H9 (cell line): Measurements from ENCODE around the gene CBLB. TPM values are rescaled to one million over a fixed set of nuclear protein-coding genes. Genes with fewer than 3 reads are reported as not detected.

Experiments used
- DNase-seq: peaks from one replicate; pipeline ENCODE4 v3.0.0-alpha.2; 2017
- H2AFZ ChIP-seq: one replicate; pipeline ENCODE4 v1.6.1; 2013; ENCODE audit warnings: mild to moderate bottlenecking, low read length, control low read depth, moderate library complexity
- H2AK5ac ChIP-seq: 2 replicates; pipeline ENCODE4 v1.6.1; 2013; ENCODE audit warnings: low read length, control low read depth, mixed read lengths; ENCODE audit not compliant: insufficient read length
- H2BK120ac ChIP-seq: one replicate; pipeline ENCODE4 v1.6.1; 2013; ENCODE audit warnings: low read depth, mild to moderate bottlenecking, low read length, control low read depth, inconsistent platforms; ENCODE audit not compliant: poor library complexity, severe bottlenecking
- H2BK12ac ChIP-seq: 2 replicates; pipeline ENCODE4 v1.6.1; 2013; ENCODE audit warnings: low read length, control low read depth, mixed read lengths, low read depth; ENCODE audit not compliant: insufficient read length
- H2BK15ac ChIP-seq: 2 replicates; pipeline ENCODE4 v1.6.1; 2013; ENCODE audit warnings: low read depth, low read length, control low read depth
- H2BK20ac ChIP-seq: one replicate; pipeline ENCODE4 v1.6.1; 2013; ENCODE audit warnings: low read depth, mild to moderate bottlenecking, low read length, control low read depth, inconsistent platforms; ENCODE audit not compliant: poor library complexity, severe bottlenecking
- H2BK5ac ChIP-seq: 2 replicates; pipeline ENCODE4 v1.6.1; 2013; ENCODE audit warnings: low read length, control low read depth, mixed read lengths; ENCODE audit not compliant: insufficient read length
- H3K14ac ChIP-seq: 2 replicates; pipeline ENCODE4 v1.6.1; 2013; ENCODE audit warnings: low read length, control low read depth; ENCODE audit not compliant: insufficient read depth
- H3K18ac ChIP-seq: 2 replicates; pipeline ENCODE4 v1.6.1; 2013; ENCODE audit warnings: low read depth, mild to moderate bottlenecking, mixed read lengths, low read length, control low read depth; ENCODE audit not compliant: insufficient read length
- H3K23ac ChIP-seq: 2 replicates; pipeline ENCODE4 v1.6.1; 2013; ENCODE audit warnings: low read length, control low read depth, mixed read lengths, low read depth; ENCODE audit not compliant: insufficient read length
- H3K23me2 ChIP-seq: 2 replicates; pipeline ENCODE4 v1.6.1; 2013; ENCODE audit warnings: low read depth, mild to moderate bottlenecking, mixed read lengths, low read length, control low read depth; ENCODE audit not compliant: insufficient read length, poor library complexity, severe bottlenecking
- H3K27ac ChIP-seq: 2 replicates; pipeline ENCODE4 v1.5.1; 2013; ENCODE audit warnings: low read length, control low read depth, mixed read lengths, low read depth; ENCODE audit not compliant: insufficient read length
- H3K27me3 ChIP-seq: 2 replicates; pipeline ENCODE4 v1.6.1; 2013; ENCODE audit warnings: low read length, control low read depth, inconsistent platforms; ENCODE audit not compliant: insufficient read depth
- H3K4ac ChIP-seq: 2 replicates; pipeline ENCODE4 v1.6.1; 2013; ENCODE audit warnings: low read depth, mild to moderate bottlenecking, control low read depth, inconsistent platforms, low read length, moderate library complexity
- H3K4me1 ChIP-seq: 2 replicates; pipeline ENCODE4 v1.6.1; 2013; ENCODE audit warnings: low read length, control low read depth, inconsistent platforms; ENCODE audit not compliant: insufficient read depth
- H3K4me2 ChIP-seq: 2 replicates; pipeline ENCODE4 v1.6.1; 2013; ENCODE audit warnings: low read length, control low read depth, mixed read lengths; ENCODE audit not compliant: insufficient read length, insufficient read depth
- H3K56ac ChIP-seq: 2 replicates; pipeline ENCODE4 v1.6.1; 2013; ENCODE audit warnings: low read depth, mild to moderate bottlenecking, mixed read lengths, low read length, control low read depth; ENCODE audit not compliant: insufficient read length
- H3K79me1 ChIP-seq: 2 replicates; pipeline ENCODE4 v1.6.1; 2013; ENCODE audit warnings: low read depth, mild to moderate bottlenecking, moderate library complexity, low read length, control low read depth, inconsistent platforms; ENCODE audit not compliant: insufficient read depth, poor library complexity, severe bottlenecking
- H3K79me2 ChIP-seq: 2 replicates; pipeline ENCODE4 v1.6.1; 2013; ENCODE audit warnings: low read length, control low read depth, inconsistent platforms; ENCODE audit not compliant: insufficient read depth
- H3K9ac ChIP-seq: 2 replicates; pipeline ENCODE4 v1.6.1; 2013; ENCODE audit warnings: low read length, control low read depth, mixed read lengths; ENCODE audit not compliant: insufficient read length; ENCODE audit errors: extremely low read depth
- H3K9me3 ChIP-seq: one replicate; pipeline ENCODE4 v1.6.1; 2013; ENCODE audit warnings: low read depth, low read length, inconsistent platforms; ENCODE audit not compliant: control insufficient read depth
- H3T11ph ChIP-seq: one replicate; pipeline ENCODE4 v1.6.1; 2013; ENCODE audit warnings: mild to moderate bottlenecking, low read length, control low read depth, inconsistent platforms
- H4K20me1 ChIP-seq: one replicate; pipeline ENCODE4 v1.6.1; 2013; ENCODE audit not compliant: control insufficient read depth, insufficient read length, insufficient read depth
- H4K5ac ChIP-seq: 2 replicates; pipeline ENCODE4 v1.6.1; 2013; ENCODE audit warnings: low read depth, mild to moderate bottlenecking, mixed read lengths, low read length, control low read depth; ENCODE audit not compliant: insufficient read length
- H4K8ac ChIP-seq: replicated peaks from 2 replicates; pipeline ENCODE4 v1.6.1; 2013; ENCODE audit warnings: low read length, control low read depth, mixed read lengths, low read depth; ENCODE audit not compliant: insufficient read length
- H4K91ac ChIP-seq: 2 replicates; pipeline ENCODE4 v1.6.1; 2013; ENCODE audit warnings: low read depth, mild to moderate bottlenecking, moderate library complexity, mixed read lengths, low read length, control low read depth; ENCODE audit not compliant: insufficient read length
- H3K27ac Mint-ChIP-seq, 3 experiments: 2 replicates in 2 of 3; 3 replicates in 1 of 3; pipeline ENCODE4 v1.8.0; 2020 to 2021; ENCODE audit warnings: mixed read lengths in 3 of 3, mild to moderate bottlenecking in 1 of 3, moderate library complexity in 1 of 3
- H3K27me3 Mint-ChIP-seq: 2 replicates; pipeline ENCODE4 v1.8.0; 2021; ENCODE audit warnings: low read depth, mild to moderate bottlenecking, moderate library complexity, mixed read lengths
- H3K36me3 Mint-ChIP-seq, 3 experiments: 2 replicates in 2 of 3; 3 replicates in 1 of 3; pipeline ENCODE4 v1.8.0; 2020 to 2021; ENCODE audit warnings: low read depth in 3 of 3, mixed read lengths in 3 of 3; ENCODE audit not compliant: insufficient read depth in 1 of 3
- H3K4me1 Mint-ChIP-seq, 2 experiments: 2 replicates each; pipeline ENCODE4 v1.8.0; 2020; ENCODE audit warnings: mixed read lengths in 2 of 2
- H3K4me3 Mint-ChIP-seq, 2 experiments: 2 replicates in 1 of 2; 3 replicates in 1 of 2; pipeline ENCODE4 v1.8.0; 2020 to 2021; ENCODE audit warnings: mild to moderate bottlenecking in 2 of 2, mixed read lengths in 2 of 2, moderate library complexity in 1 of 2
- H3K9me3 Mint-ChIP-seq, 2 experiments: 2 replicates in 1 of 2; 3 replicates in 1 of 2; pipeline ENCODE4 v1.8.0; 2020; ENCODE audit warnings: mild to moderate bottlenecking in 2 of 2, mixed read lengths in 2 of 2, moderate library complexity in 1 of 2
- CTCF ChIP-seq: fragments of 200-600 bp; sonication (generic); conservative IDR thresholded peaks from 3 replicates; pipeline ENCODE4 v1.8.0; 2021; ENCODE audit warnings: antibody characterized with exemption, mild to moderate bottlenecking
- WGBS: extraction: QIAGEN DNeasy Blood & Tissue Kit; methylation state at CpG from one replicate; pipeline ENCODE4 v1.1.7; 2013; ENCODE audit warnings: missing lambda C conversion rate, low lambda C conversion rate, mixed read lengths; ENCODE audit not compliant: insufficient read length; ENCODE audit errors: extremely low coverage; 5-methylcytosine and 5-hydroxymethylcytosine counted together
- total RNA-seq: library from RNA; stranded (reverse); gene quantifications from 2 replicates; pipeline ENCODE4 v1.2.1, GENCODE V29; 2021

CBLB gene
- total RNA-seq, 1 experiment from 2014 or later = 25.7 TPM

GRCh38 chr3:105722943-105723556 is 145.8 kb downstream of the CBLB start:
- no peak overlapping the region for H3K14ac ChIP-seq
- H2BK20ac ChIP-seq = no peak overlapping the region
- H2BK15ac ChIP-seq = no peak overlapping the region
- H2BK12ac ChIP-seq = no peak overlapping the region
- no peaks in the 10 kb centered on the region for H3K4me1 ChIP-seq
- DNase-seq = no peak
- Mint-ChIP-seq H3K9me3 (peaks cover 11% of the 10 kb centered on the region in 2 experiments; a peak in 4 of 5 replicates), H3K4me3 (no peak overlapping the region), H3K27me3 (no peaks in the 10 kb centered on the region), H3K36me3 (peaks cover 14 to 29% (median 28%) of the 10 kb centered on the region in 3 experiments), H3K4me1 (no peaks in the 10 kb centered on the region), H3K27ac (no peak overlapping the region)
- no peaks in the 10 kb centered on the region for H3K9me3 ChIP-seq
- H2AK5ac ChIP-seq = no peak overlapping the region
- no peak overlapping the region for H2BK120ac ChIP-seq
- H3K4me2 ChIP-seq = no peak overlapping the region
- H3K79me1 ChIP-seq = no peaks in the 10 kb centered on the region
- no peak overlapping the region for H3K27ac ChIP-seq
- no peak overlapping the region for H3K23ac ChIP-seq
- H3K56ac ChIP-seq = no peak overlapping the region
- TF ChIP-seq CTCF = no peak
- no peaks in the 10 kb centered on the region for H3K27me3 ChIP-seq
- H3K79me2 ChIP-seq = no peaks in the 10 kb centered on the region
- H3T11ph ChIP-seq = no peak overlapping the region
- no peak overlapping the region for H3K18ac ChIP-seq
- H4K20me1 ChIP-seq = no peaks in the 10 kb centered on the region
- no CpG with 5 or more reads among the region's 3 CpGs for WGBS
- H4K8ac ChIP-seq = no peak overlapping the region
- H4K91ac ChIP-seq = no peak overlapping the region
- no peak overlapping the region for H4K5ac ChIP-seq
- H2BK5ac ChIP-seq = no peak overlapping the region
- H3K23me2 ChIP-seq = no peaks in the 10 kb centered on the region
- H3K4ac ChIP-seq = no peak overlapping the region
- H2AFZ ChIP-seq = no peak overlapping the region
- H3K9ac ChIP-seq = no peak overlapping the region
